ENCODE results near the gene GTF2IRD1.

DNA sequence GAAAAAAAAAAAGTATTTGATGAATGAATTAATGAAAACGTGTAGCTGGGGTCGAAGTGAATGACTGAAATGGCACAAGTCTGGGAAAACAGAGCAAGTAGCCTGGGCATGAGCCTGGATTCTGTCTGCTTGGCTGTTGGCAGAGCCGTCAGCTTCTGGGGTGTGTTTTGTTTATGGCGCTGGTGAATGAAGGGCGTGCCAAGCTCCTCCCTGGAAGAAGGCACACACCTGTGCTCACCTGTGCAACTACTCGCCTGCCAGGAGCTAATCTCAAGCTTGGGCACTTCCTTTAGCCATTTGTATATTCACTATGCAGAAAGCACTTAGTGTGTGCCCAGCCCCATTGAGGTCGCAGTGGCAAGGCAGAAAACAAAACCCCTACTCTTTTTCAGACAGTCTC is 74.1 kb downstream of the GTF2IRD1 start:
- TF ChIP-seq, protein P1, sequence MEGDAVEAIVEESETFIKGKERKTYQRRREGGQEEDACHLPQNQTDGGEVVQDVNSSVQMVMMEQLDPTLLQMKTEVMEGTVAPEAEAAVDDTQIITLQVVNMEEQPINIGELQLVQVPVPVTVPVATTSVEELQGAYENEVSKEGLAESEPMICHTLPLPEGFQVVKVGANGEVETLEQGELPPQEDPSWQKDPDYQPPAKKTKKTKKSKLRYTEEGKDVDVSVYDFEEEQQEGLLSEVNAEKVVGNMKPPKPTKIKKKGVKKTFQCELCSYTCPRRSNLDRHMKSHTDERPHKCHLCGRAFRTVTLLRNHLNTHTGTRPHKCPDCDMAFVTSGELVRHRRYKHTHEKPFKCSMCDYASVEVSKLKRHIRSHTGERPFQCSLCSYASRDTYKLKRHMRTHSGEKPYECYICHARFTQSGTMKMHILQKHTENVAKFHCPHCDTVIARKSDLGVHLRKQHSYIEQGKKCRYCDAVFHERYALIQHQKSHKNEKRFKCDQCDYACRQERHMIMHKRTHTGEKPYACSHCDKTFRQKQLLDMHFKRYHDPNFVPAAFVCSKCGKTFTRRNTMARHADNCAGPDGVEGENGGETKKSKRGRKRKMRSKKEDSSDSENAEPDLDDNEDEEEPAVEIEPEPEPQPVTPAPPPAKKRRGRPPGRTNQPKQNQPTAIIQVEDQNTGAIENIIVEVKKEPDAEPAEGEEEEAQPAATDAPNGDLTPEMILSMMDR (IDR thresholded peaks at IDR 0.05; ENCODE audit: low read length) = no peak
- no peak for TF ChIP-seq EZH2 (IDR thresholded peaks at IDR 0.05; ENCODE audit: borderline replicate concordance, low read length)
